Muscle of arm (tissue), 12 donors: ENCODE results near the gene ASTN2. TPM values are rescaled to one million over a fixed set of nuclear protein-coding genes. Genes with fewer than 3 reads are reported as not detected.

ENCODE experiments used
- DNase-seq: peaks from one replicate; pipeline ENCODE4 v3.0.0-alpha.2; 2013
- polyA plus RNA-seq, 12 donors: library from polyadenylated mRNA; unstranded; fragments of 120-200 nt; gene quantifications; one replicate each; pipeline ENCODE4 v1.2.1, GENCODE V29; 2013; ENCODE audit not compliant: insufficient read length in 12 of 12

ASTN2 gene
- polyA plus RNA-seq, 12 donors = 3.7 to 15.7 (median 5.5) TPM; not detected in 2

GRCh38 chr9:116668970-116669695 lies 745.7 kb downstream of the ASTN2 start:
- DNase-seq = no peak

GRCh38 chr9:116663581-116663980 lies 751.3 kb downstream of the ASTN2 start:
- DNase-seq = no peak

- DNase-seq = no peak
These were observed 752.1 kb downstream of the ASTN2 start for GRCh38 chr9:116662646-116663310.

- DNase-seq = peak; percentile 57
These were observed 753.6 kb downstream of the ASTN2 start for GRCh38 chr9:116661037-116661954.

- no peak for DNase-seq
These were observed 756.6 kb downstream of the ASTN2 start for GRCh38 chr9:116658265-116658664.

GRCh38 chr9:116656977-116657376 lies 757.9 kb downstream of the ASTN2 start:
- peak; percentile 23 for DNase-seq

GRCh38 chr9:116656501-116656971 lies 758.3 kb downstream of the ASTN2 start:
- DNase-seq = peak; percentile 52

- DNase-seq = no peak
These were observed 760.9 kb downstream of the ASTN2 start for GRCh38 chr9:116654059-116654355.

- DNase-seq = no peak
These were observed 761.4 kb downstream of the ASTN2 start for GRCh38 chr9:116653348-116654058.

- DNase-seq = no peak
These were observed 767.4 kb downstream of the ASTN2 start for GRCh38 chr9:116647515-116647809.

GRCh38 chr9:116646661-116647514 lies 768.0 kb downstream of the ASTN2 start:
- DNase-seq = peak; percentile 36

- no peak for DNase-seq
These were observed 770.7 kb downstream of the ASTN2 start for GRCh38 chr9:116644091-116644688.

GRCh38 chr9:116643691-116644090 lies 771.2 kb downstream of the ASTN2 start:
- no peak for DNase-seq

- DNase-seq = no peak
These were observed 773.4 kb downstream of the ASTN2 start for GRCh38 chr9:116641292-116642059.

GRCh38 chr9:116639251-116639741 lies 775.6 kb downstream of the ASTN2 start:
- DNase-seq = no peak

- no peak for DNase-seq
These were observed 778.9 kb downstream of the ASTN2 start for GRCh38 chr9:116635908-116636307.

- DNase-seq = no peak
These were observed 781.6 kb downstream of the ASTN2 start for GRCh38 chr9:116632990-116633838.

GRCh38 chr9:116629634-116630033 lies 785.2 kb downstream of the ASTN2 start:
- DNase-seq = no peak

GRCh38 chr9:116628716-116629115 lies 786.1 kb downstream of the ASTN2 start:
- DNase-seq = no peak
